Keratinocyte (primary cell): Measurements from ENCODE around the gene PDE11A.

Experiments
- EZH2 ChIP-seq: IDR thresholded peaks from one replicate; pipeline ENCODE4 v1.6.1; 2012; ENCODE audit warnings: inconsistent platforms, mild to moderate bottlenecking, low read length, moderate library complexity
- TF ChIP-seq, protein P1 (sequence below), 3 experiments: IDR thresholded peaks in 1 of 3; conservative IDR thresholded peaks in 1 of 3; optimal IDR thresholded peaks in 1 of 3; 2 replicates in 2 of 3; 3 replicates in 1 of 3; pipeline versions ENCODE3 to v1.5.1; 2011; ENCODE audit warnings: low read length in 3 of 3, mild to moderate bottlenecking in 3 of 3, moderate library complexity in 2 of 3, control low read depth in 1 of 3, inconsistent platforms in 1 of 3; ENCODE audit not compliant: insufficient read depth in 2 of 3; ENCODE audit errors: extremely low read depth in 1 of 3

DNA sequence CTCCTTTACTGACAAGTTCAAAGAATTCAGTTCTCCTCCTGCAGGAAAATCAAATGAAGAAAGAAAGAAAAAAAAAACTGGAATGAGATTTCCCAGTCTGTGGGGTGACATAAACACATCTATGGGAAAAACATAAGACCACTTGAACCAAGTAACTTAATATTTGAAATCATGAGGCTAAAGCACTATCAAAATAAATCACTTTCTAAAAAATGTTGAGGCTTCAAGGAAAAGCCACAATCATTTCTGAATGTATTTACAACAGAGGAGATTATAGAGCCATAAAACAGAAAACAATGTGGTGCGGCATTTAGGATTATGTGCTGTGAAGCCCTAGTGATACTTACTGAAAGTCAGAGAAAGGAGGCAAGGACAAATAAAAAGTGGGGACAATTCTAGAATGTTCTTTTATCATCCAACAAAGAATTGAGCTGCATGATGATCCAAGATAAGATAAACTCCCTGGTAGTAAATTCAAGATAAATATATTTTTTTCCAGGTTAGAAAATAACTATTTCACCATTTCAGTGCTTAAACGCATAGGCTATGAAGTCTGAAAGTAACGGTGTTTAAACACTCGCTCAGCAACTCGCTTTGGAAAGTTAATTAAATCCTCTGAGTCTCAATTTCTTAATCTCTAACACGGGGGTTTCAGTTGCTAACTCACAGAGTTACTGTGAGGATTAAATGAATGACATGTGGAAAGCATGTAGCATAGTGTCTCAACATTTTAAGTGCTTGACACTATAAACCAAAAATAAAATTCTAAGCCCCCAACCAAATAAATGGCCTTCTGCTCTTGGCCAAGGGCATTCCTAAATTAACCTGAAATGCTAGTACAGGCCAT lies 391.5 kb downstream of the PDE11A start:
- TF ChIP-seq, protein P1, sequence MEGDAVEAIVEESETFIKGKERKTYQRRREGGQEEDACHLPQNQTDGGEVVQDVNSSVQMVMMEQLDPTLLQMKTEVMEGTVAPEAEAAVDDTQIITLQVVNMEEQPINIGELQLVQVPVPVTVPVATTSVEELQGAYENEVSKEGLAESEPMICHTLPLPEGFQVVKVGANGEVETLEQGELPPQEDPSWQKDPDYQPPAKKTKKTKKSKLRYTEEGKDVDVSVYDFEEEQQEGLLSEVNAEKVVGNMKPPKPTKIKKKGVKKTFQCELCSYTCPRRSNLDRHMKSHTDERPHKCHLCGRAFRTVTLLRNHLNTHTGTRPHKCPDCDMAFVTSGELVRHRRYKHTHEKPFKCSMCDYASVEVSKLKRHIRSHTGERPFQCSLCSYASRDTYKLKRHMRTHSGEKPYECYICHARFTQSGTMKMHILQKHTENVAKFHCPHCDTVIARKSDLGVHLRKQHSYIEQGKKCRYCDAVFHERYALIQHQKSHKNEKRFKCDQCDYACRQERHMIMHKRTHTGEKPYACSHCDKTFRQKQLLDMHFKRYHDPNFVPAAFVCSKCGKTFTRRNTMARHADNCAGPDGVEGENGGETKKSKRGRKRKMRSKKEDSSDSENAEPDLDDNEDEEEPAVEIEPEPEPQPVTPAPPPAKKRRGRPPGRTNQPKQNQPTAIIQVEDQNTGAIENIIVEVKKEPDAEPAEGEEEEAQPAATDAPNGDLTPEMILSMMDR (optimal IDR thresholded peaks at IDR 0.05 in 1 of 3, IDR thresholded peaks at IDR 0.05 in 1 of 3, conservative IDR thresholded peaks at IDR 0.05 in 1 of 3; ENCODE audit: extremely low read depth in 1 of 3, insufficient read depth in 2 of 3, low read length in 3 of 3): no peak
- no peak for TF ChIP-seq EZH2
